Progenitor cell of endocrine pancreas (in vitro differentiated cells): ENCODE results near the gene TBC1D22B. TPM values are rescaled to one million over a fixed set of nuclear protein-coding genes. Genes with fewer than 3 reads are reported as not detected.
"Not testable (repeated sequence)": the region's sequence is repeated elsewhere in the genome, so short reads cannot be mapped to it uniquely, and the experiment has no call there.

Experiments
- DNase-seq: peaks from one replicate; pipeline ENCODE4 v3.0.0; 2021; ENCODE audit warnings: low spot score; ENCODE audit not compliant: unreplicated experiment
- H3K27ac Mint-ChIP-seq: 2 replicates; pipeline ENCODE4 v1.8.0; 2021; ENCODE audit warnings: mild to moderate bottlenecking, moderate library complexity, mixed read lengths
- H3K27me3 Mint-ChIP-seq: 2 replicates; pipeline ENCODE4 v1.8.0; 2021; ENCODE audit warnings: mixed read lengths
- H3K36me3 Mint-ChIP-seq: 2 replicates; pipeline ENCODE4 v1.8.0; 2022; ENCODE audit warnings: mixed read lengths; ENCODE audit not compliant: insufficient read depth
- H3K4me1 Mint-ChIP-seq: 2 replicates; pipeline ENCODE4 v1.8.0; 2021; ENCODE audit warnings: low read depth, mixed read lengths
- H3K4me3 Mint-ChIP-seq: 2 replicates; pipeline ENCODE4 v1.8.0; 2021; ENCODE audit warnings: low read depth, mild to moderate bottlenecking, moderate library complexity, mixed read lengths
- H3K9me3 Mint-ChIP-seq: 2 replicates; pipeline ENCODE4 v1.8.0; 2021; ENCODE audit warnings: low read depth, mixed read lengths
- total RNA-seq: library from RNA; stranded (reverse); gene quantifications from 2 replicates; pipeline ENCODE4 v1.2.1, GENCODE V29; 2021
- TF ChIP-seq, protein P1 (sequence below): fragments of 200-600 bp; sonication (generic); IDR thresholded peaks from one replicate; pipeline ENCODE4 v1.5.0; 2021; ENCODE audit warnings: antibody characterized with exemption, mild to moderate bottlenecking; ENCODE audit not compliant: unreplicated experiment

Gene TBC1D22B
- total RNA-seq, 1 donor from 2014 or later = 17.1 TPM

DNA sequence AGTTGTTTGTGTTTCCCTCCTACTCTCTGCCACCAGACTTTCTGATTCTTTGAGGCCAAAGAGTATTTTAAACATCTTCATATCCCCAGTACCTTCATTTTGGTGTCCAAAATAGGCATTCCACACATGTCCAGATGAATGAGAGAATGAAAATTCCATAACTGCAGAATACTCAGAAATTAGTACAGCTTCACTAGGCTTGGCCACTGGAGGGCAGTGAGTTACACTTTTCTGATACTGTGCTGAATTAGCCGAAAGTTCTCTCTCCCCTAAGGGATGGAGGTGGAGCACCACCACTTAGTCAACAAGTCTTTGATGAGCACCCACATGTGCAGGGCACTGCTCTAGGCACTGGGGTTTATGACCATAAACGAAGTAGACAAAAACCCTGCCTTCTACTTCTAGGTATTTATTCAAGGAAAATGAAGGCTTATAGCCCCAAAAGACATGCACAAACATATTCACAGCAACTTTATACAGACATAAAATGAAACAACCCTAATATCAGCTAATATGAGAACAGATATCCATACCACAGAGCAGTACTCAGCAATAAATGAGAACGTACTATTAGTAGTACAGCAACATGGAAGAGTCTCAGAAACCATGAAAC is 46.4 kb downstream of the TBC1D22B start:
- H3K4me1 Mint-ChIP-seq = peaks cover 5% of the 10 kb centered on the region
- H3K9me3 Mint-ChIP-seq = no peaks in the 10 kb centered on the region
- H3K27ac Mint-ChIP-seq = no peak overlapping the region
- H3K27me3 Mint-ChIP-seq = no peaks in the 10 kb centered on the region
- no peak for DNase-seq
- TF ChIP-seq, protein P1, sequence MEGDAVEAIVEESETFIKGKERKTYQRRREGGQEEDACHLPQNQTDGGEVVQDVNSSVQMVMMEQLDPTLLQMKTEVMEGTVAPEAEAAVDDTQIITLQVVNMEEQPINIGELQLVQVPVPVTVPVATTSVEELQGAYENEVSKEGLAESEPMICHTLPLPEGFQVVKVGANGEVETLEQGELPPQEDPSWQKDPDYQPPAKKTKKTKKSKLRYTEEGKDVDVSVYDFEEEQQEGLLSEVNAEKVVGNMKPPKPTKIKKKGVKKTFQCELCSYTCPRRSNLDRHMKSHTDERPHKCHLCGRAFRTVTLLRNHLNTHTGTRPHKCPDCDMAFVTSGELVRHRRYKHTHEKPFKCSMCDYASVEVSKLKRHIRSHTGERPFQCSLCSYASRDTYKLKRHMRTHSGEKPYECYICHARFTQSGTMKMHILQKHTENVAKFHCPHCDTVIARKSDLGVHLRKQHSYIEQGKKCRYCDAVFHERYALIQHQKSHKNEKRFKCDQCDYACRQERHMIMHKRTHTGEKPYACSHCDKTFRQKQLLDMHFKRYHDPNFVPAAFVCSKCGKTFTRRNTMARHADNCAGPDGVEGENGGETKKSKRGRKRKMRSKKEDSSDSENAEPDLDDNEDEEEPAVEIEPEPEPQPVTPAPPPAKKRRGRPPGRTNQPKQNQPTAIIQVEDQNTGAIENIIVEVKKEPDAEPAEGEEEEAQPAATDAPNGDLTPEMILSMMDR = peak; percentile 48
- H3K36me3 Mint-ChIP-seq = peaks cover 14% of the 10 kb centered on the region
- no peak overlapping the region for H3K4me3 Mint-ChIP-seq

DNA sequence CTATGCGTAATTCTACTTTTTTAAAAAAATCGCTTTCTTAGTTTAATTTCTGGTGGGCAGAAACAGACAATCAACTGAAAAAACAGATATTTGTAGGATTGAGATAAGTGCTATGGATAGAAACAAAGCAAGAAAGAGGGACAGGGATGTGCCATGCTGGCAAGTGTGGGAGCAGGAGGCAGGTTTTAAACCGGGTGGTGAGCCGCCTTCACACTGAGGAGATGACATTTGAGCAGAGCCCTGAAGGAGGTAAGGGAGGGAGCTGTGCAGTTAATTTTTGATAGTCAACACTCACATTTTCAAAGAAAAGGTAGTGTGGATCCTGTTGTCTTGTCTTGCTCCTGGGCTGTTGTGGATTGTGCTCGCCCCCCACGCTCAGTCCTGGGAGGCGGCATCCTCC is 47.2 kb downstream of the TBC1D22B start:
- TF ChIP-seq, protein P1 = no peak
- no peak for DNase-seq
- H3K27ac Mint-ChIP-seq = no peak overlapping the region
- no peak overlapping the region for H3K4me3 Mint-ChIP-seq
- H3K36me3 Mint-ChIP-seq = peaks cover 11% of the 10 kb centered on the region
- H3K27me3 Mint-ChIP-seq = no peaks in the 10 kb centered on the region
- H3K9me3 Mint-ChIP-seq = no peaks in the 10 kb centered on the region
- H3K4me1 Mint-ChIP-seq = peaks cover 5% of the 10 kb centered on the region

DNA sequence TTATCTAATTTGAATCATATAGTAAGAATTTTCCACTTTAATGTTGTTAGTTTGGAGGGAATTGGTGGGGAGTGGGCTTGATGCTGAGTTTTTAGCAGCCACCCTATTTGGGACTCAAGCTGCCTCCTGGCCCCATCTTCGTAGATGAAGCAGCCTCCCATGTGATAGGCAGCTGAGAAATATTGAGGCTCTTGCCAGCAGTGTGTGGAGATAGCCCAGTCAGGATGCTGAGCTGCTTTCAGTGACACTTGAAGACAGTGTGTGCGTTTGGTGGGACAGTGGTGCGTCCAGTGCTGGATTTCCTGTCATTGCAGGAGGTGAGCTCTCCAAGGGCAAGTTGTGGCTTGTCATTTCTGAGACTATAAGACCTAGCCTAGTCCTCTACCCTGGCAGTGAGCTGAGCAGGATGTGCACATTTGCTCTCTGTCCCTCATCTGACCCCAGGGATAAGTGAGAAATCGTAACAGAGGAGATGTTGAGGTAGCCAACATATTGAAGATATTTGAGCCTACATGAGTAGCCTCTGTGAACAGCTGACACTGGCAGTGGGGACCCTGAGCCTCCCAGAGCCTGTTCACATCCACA is 48.4 kb downstream of the TBC1D22B start:
- H3K9me3 Mint-ChIP-seq = no peaks in the 10 kb centered on the region
- no peak overlapping the region for H3K27ac Mint-ChIP-seq
- peaks cover 5% of the 10 kb centered on the region for H3K4me1 Mint-ChIP-seq
- H3K27me3 Mint-ChIP-seq = no peaks in the 10 kb centered on the region
- no peak for DNase-seq
- H3K4me3 Mint-ChIP-seq = no peak overlapping the region
- H3K36me3 Mint-ChIP-seq = peaks cover 11% of the 10 kb centered on the region
- TF ChIP-seq, protein P1 = no peak

DNA sequence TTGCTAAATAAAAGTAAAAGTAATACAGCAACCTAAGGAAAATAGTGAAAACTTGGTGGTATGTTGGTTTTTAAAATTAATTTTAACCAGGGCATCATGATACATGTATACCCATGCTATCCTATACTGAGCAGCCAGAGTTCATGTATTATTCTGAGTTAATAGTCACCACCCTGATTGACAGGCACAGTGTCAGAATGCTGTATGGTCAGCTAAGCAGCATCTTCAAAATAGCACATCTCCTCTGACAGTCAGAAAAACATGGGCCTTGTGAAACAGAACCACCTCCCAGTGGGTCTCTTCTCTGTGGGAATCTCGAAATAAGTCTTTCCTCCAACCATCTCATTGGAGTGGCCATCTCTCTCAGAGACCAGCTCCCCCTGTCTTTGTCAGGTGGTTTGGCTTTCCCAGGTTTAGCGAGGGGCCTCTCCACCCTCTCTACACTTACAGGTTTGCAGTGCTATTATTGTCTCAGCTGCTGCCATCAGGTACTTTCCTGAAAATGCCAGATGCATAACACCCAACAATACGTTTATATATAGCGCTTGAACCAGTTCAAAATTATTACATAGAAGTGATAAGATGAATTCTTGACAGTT is 49.2 kb downstream of the TBC1D22B start:
- DNase-seq = no peak
- no peak overlapping the region for H3K27ac Mint-ChIP-seq
- H3K4me1 Mint-ChIP-seq = peaks cover 8% of the 10 kb centered on the region
- TF ChIP-seq, protein P1 = no peak
- no peaks in the 10 kb centered on the region for H3K27me3 Mint-ChIP-seq
- H3K36me3 Mint-ChIP-seq = peaks cover 11% of the 10 kb centered on the region
- no peak overlapping the region for H3K4me3 Mint-ChIP-seq
- H3K9me3 Mint-ChIP-seq = no peaks in the 10 kb centered on the region

DNA sequence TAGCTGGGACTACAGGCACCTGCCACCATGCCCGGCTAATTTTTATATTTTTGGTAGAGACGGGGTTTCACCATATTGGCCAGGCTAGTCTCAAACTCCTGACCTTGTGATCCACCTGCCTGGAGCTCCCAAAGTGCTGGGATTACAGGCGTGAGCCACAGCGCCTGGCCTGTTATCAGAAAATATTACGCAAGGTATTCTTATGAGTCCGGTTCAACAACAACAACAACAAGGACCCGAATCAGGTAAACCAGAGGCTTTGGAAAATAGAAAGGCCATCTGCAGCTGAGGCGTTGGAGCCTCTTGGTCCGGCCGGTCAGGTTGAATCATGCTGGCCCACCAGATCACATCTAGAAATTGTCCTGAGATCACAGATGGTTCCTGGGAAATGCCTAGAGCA is 49.9 kb downstream of the TBC1D22B start:
- not testable (repeated sequence) for H3K9me3 Mint-ChIP-seq, DNase-seq, H3K27ac Mint-ChIP-seq, H3K4me3 Mint-ChIP-seq, H3K4me1 Mint-ChIP-seq, H3K27me3 Mint-ChIP-seq
- peaks cover 11% of the 10 kb centered on the region for H3K36me3 Mint-ChIP-seq
